H1 (cell line): ENCODE measurements around the gene SLC39A9. TPM values are rescaled to one million over a fixed set of nuclear protein-coding genes. Genes with fewer than 3 reads are reported as not detected.

Experiments used
- CTCF ChIA-PET: fragments of 300-600 bp; sonication (Branson Sonifier 250); formaldehyde crosslinking; loops from one replicate; lab custom pipeline; 2021; ENCODE audit not compliant: partially characterized antibody; lab: Charles Lee
- POLR2A ChIA-PET: fragments of 300-600 bp; sonication (Branson Sonifier 250); formaldehyde crosslinking; loops from one replicate; lab custom pipeline; 2021; ENCODE audit warnings: inconsistent platforms; ENCODE audit not compliant: partially characterized antibody; lab: Charles Lee
- DNase-seq, 2 experiments: peaks; one replicate each; pipeline versions ENCODE4 v3.0.0 to v3.0.0-alpha.2; 2010 to 2022; ENCODE audit warnings: low spot score in 2 of 2, low read depth in 1 of 2, mixed read lengths in 1 of 2
- FAIRE-seq: peaks from 2 replicates; lab custom pipeline; 2011; peaks lifted over from hg19 to GRCh38; lab: Jason Lieb, UNC
- H2AFZ ChIP-seq: 2 replicates; pipeline ENCODE4 v1.8.1; 2012; ENCODE audit warnings: low read length, inconsistent platforms
- H2AK5ac ChIP-seq: 2 replicates; pipeline ENCODE4 v1.6.1; 2013; ENCODE audit warnings: low read depth, low read length
- H2BK120ac ChIP-seq: replicated peaks from 2 replicates; pipeline ENCODE3; 2013; ENCODE audit warnings: low read depth, low read length, inconsistent platforms
- H2BK12ac ChIP-seq: 2 replicates; pipeline ENCODE4 v1.6.1; 2013; ENCODE audit warnings: low read depth, low read length
- H2BK15ac ChIP-seq: 2 replicates; pipeline ENCODE4 v1.6.1; 2013; ENCODE audit warnings: low read length
- H2BK20ac ChIP-seq: 2 replicates; pipeline ENCODE4 v1.6.1; 2013; ENCODE audit warnings: low read length
- H2BK5ac ChIP-seq: 2 replicates; pipeline ENCODE4 v1.6.1; 2013; ENCODE audit warnings: low read depth, low read length
- H3K14ac ChIP-seq: 2 replicates; pipeline ENCODE4 v1.6.1; 2013; ENCODE audit warnings: inconsistent platforms; ENCODE audit not compliant: insufficient read length
- H3K18ac ChIP-seq: 2 replicates; pipeline ENCODE4 v1.6.1; 2013; ENCODE audit warnings: low read length; ENCODE audit errors: extremely low read depth
- H3K23ac ChIP-seq: 2 replicates; pipeline ENCODE4 v1.6.1; 2013; ENCODE audit warnings: inconsistent platforms; ENCODE audit not compliant: insufficient read length
- H3K23me2 ChIP-seq: 2 replicates; pipeline ENCODE4 v1.6.1; 2013; ENCODE audit warnings: low read depth, low read length
- H3K27ac ChIP-seq: 2 replicates; pipeline ENCODE4 v1.6.1; 2011; ENCODE audit warnings: low read depth, low read length, inconsistent platforms
- H3K27me3 ChIP-seq, 4 experiments: replicated peaks in 1 of 4; 1 replicate in 1 of 4; 2 replicates in 3 of 4; pipeline versions ENCODE4 v1.6.1 to v1.8.1; 2011 to 2013; ENCODE audit warnings: low read length in 3 of 4, mild to moderate bottlenecking in 3 of 4, inconsistent platforms in 2 of 4, mixed read lengths in 2 of 4, moderate library complexity in 1 of 4; ENCODE audit not compliant: control insufficient read depth in 3 of 4, insufficient read depth in 3 of 4; ENCODE audit errors: extremely low read depth in 1 of 4
- H3K36me3 ChIP-seq, 4 experiments: 2 replicates each; pipeline versions ENCODE4 v1.6.1 to v1.8.1; 2011 to 2013; ENCODE audit warnings: mild to moderate bottlenecking in 4 of 4, low read length in 3 of 4, moderate library complexity in 2 of 4, control low read depth in 1 of 4, inconsistent platforms in 1 of 4; ENCODE audit not compliant: insufficient read depth in 4 of 4, control insufficient read depth in 2 of 4
- H3K4ac ChIP-seq: replicated peaks from 2 replicates; pipeline ENCODE3; 2013; ENCODE audit warnings: low read length, low read depth, mixed read lengths, inconsistent platforms; ENCODE audit not compliant: insufficient read length
- H3K4me1 ChIP-seq, 4 experiments: replicated peaks in 1 of 4; 1 replicate in 1 of 4; 2 replicates in 3 of 4; pipeline versions ENCODE4 v1.6.1 to v1.8.1; 2011 to 2013; ENCODE audit warnings: low read length in 3 of 4, inconsistent platforms in 2 of 4, mixed read lengths in 1 of 4; ENCODE audit not compliant: insufficient read depth in 4 of 4, control insufficient read depth in 3 of 4
- H3K4me2 ChIP-seq, 2 experiments: 2 replicates each; pipeline versions ENCODE4 v1.6.1 to v1.8.1; 2011 to 2013; ENCODE audit warnings: low read depth in 2 of 2, low read length in 2 of 2, control low read depth in 1 of 2, inconsistent platforms in 1 of 2, mild to moderate bottlenecking in 1 of 2; ENCODE audit not compliant: insufficient read depth in 1 of 2
- H3K4me3 ChIP-seq, 4 experiments: fragments of 200-600, 300-600 bp in 1 of 4; sonication (generic), shearing (Covaris generic), sonication (Bioruptor Twin) in 1 of 4; 2 replicates each; pipeline versions ENCODE4 v1.5.1 to v1.8.1; 2011 to 2016; ENCODE audit warnings: low read length in 4 of 4, low read depth in 3 of 4, control low read depth in 2 of 4, inconsistent platforms in 2 of 4, mild to moderate bottlenecking in 2 of 4, mixed read lengths in 1 of 4, moderate library complexity in 1 of 4; ENCODE audit not compliant: insufficient read depth in 2 of 4; ENCODE audit errors: extremely low read depth in 1 of 4
- H3K56ac ChIP-seq: replicated peaks from 2 replicates; pipeline ENCODE3; 2013; ENCODE audit warnings: low read depth, mild to moderate bottlenecking, mixed read lengths, low read length, inconsistent platforms; ENCODE audit not compliant: insufficient read length
- H3K79me1 ChIP-seq: 2 replicates; pipeline ENCODE4 v1.6.1; 2013; ENCODE audit warnings: low read depth, low read length, control low read depth
- H3K79me2 ChIP-seq, 2 experiments: 2 replicates each; pipeline versions ENCODE4 v1.6.1 to v1.8.1; 2012 to 2013; ENCODE audit warnings: low read length in 2 of 2, mild to moderate bottlenecking in 2 of 2, inconsistent platforms in 1 of 2; ENCODE audit not compliant: insufficient read depth in 2 of 2, control insufficient read depth in 1 of 2
- H3K9ac ChIP-seq, 4 experiments: replicated peaks in 1 of 4; 1 replicate in 1 of 4; 2 replicates in 3 of 4; pipeline versions ENCODE4 v1.6.1 to v1.8.1; 2011 to 2013; ENCODE audit warnings: low read depth in 3 of 4, low read length in 3 of 4, control low read depth in 2 of 4, mild to moderate bottlenecking in 2 of 4, moderate library complexity in 2 of 4, inconsistent platforms in 1 of 4; ENCODE audit errors: extremely low read depth in 1 of 4
- H3K9me3 ChIP-seq, 2 experiments: 2 replicates each; pipeline versions ENCODE4 v1.6.1 to v1.8.1; 2012 to 2013; ENCODE audit warnings: mild to moderate bottlenecking in 2 of 2, moderate library complexity in 2 of 2, control low read depth in 1 of 2, inconsistent platforms in 1 of 2, low read depth in 1 of 2, low read length in 1 of 2, mixed read lengths in 1 of 2; ENCODE audit not compliant: insufficient read depth in 2 of 2
- H4K20me1 ChIP-seq, 2 experiments: replicated peaks in 1 of 2; 2 replicates each; pipeline versions ENCODE3 to v1.8.1; 2011 to 2013; ENCODE audit warnings: inconsistent platforms in 2 of 2, low read length in 2 of 2, mild to moderate bottlenecking in 1 of 2; ENCODE audit not compliant: insufficient read depth in 2 of 2, control insufficient read depth in 1 of 2
- H4K5ac ChIP-seq: 2 replicates; pipeline ENCODE4 v1.6.1; 2013; ENCODE audit warnings: low read length, low read depth, mixed read lengths, inconsistent platforms; ENCODE audit not compliant: insufficient read length
- H4K8ac ChIP-seq: 2 replicates; pipeline ENCODE4 v1.8.0; 2013; ENCODE audit warnings: mild to moderate bottlenecking, moderate library complexity, low read length, inconsistent platforms; ENCODE audit not compliant: insufficient read depth; ENCODE audit errors: extremely low read depth
- H4K91ac ChIP-seq: replicated peaks from 2 replicates; pipeline ENCODE3; 2013; ENCODE audit warnings: low read length, mixed read lengths, inconsistent platforms; ENCODE audit not compliant: insufficient read length
- ATF3 ChIP-seq: IDR thresholded peaks from 2 replicates; pipeline ENCODE4 v1.6.1; 2011; ENCODE audit warnings: low read depth, mild to moderate bottlenecking, low read length; ENCODE audit not compliant: insufficient read depth
- BRCA1 ChIP-seq: IDR thresholded peaks from 2 replicates; pipeline ENCODE4 v1.6.1; 2012; ENCODE audit warnings: low read depth, low read length, improper control_type of control experiment
- CBX5 ChIP-seq: fragments of 300-800, 300-1000 bp; sonication (generic); IDR thresholded peaks from 2 replicates; pipeline ENCODE4 v1.7.1; 2016; ENCODE audit warnings: antibody characterized with exemption, low read length, low read depth
- CEBPB ChIP-seq: IDR thresholded peaks from 2 replicates; pipeline ENCODE4 v1.6.1; 2012; ENCODE audit warnings: low read depth, low read length
- CTBP2 ChIP-seq: IDR thresholded peaks from 2 replicates; pipeline ENCODE4 v1.7.0; 2011; ENCODE audit warnings: borderline replicate concordance, mild to moderate bottlenecking, moderate library complexity, mixed read lengths, low read length; ENCODE audit not compliant: insufficient read depth, insufficient read length
- EP300 ChIP-seq, 2 experiments: IDR thresholded peaks; 1 replicate in 1 of 2; 2 replicates in 1 of 2; pipeline ENCODE4 v1.6.1; 2011 to 2012; ENCODE audit warnings: low read depth in 2 of 2, low read length in 2 of 2, mild to moderate bottlenecking in 2 of 2, borderline replicate concordance in 1 of 2, inconsistent platforms in 1 of 2, moderate library complexity in 1 of 2
- FOSL1 ChIP-seq: IDR thresholded peaks from 2 replicates; pipeline ENCODE4 v1.6.1; 2011; ENCODE audit warnings: mild to moderate bottlenecking, low read depth, low read length, moderate library complexity; ENCODE audit not compliant: insufficient read depth
- KDM4A ChIP-seq: IDR thresholded peaks from one replicate; pipeline ENCODE4 v1.7.1; 2012; ENCODE audit warnings: low read depth, mild to moderate bottlenecking, moderate library complexity, low read length, inconsistent platforms; ENCODE audit not compliant: severe bottlenecking
- POLR2AphosphoS5 ChIP-seq: IDR thresholded peaks from 2 replicates; pipeline ENCODE4 v1.6.1; 2011; ENCODE audit warnings: low read depth, low read length
- RNF2 ChIP-seq: fragments of 200-900, 300-1000 bp; sonication (generic); IDR thresholded peaks from 2 replicates; pipeline ENCODE4 v1.7.1; 2016; ENCODE audit warnings: borderline replicate concordance, low read depth, mild to moderate bottlenecking, antibody characterized with exemption, low read length; ENCODE audit not compliant: poor library complexity, severe bottlenecking; ENCODE audit errors: missing control alignments
- SP4 ChIP-seq: IDR thresholded peaks from 2 replicates; pipeline ENCODE4 v1.6.1; 2012; ENCODE audit warnings: low read length, inconsistent platforms
- YY1 ChIP-seq: IDR thresholded peaks from 2 replicates; pipeline ENCODE4 v1.6.1; 2011; ENCODE audit warnings: low read depth, mild to moderate bottlenecking, low read length
- WGBS, 2 experiments: shearing (Covaris generic) in 1 of 2; methylation state at CpG; one replicate each; pipeline versions ENCODE4 v1.1.6 to v1.1.7; 2013 to 2015; ENCODE audit warnings: low lambda C conversion rate in 2 of 2, mixed read lengths in 2 of 2, inconsistent platforms in 1 of 2, low coverage in 1 of 2, missing lambda C conversion rate in 1 of 2; ENCODE audit not compliant: insufficient replicate concordance in 2 of 2, insufficient coverage in 1 of 2, insufficient read length in 1 of 2; ENCODE audit errors: extremely low coverage in 1 of 2, missing lambda C conversion rate in 1 of 2; 5-methylcytosine and 5-hydroxymethylcytosine counted together
- polyA plus RNA-seq, 7 experiments: library from polyadenylated mRNA; depleted of rRNA in 3 of 7; stranded (reverse) in 5 of 7; unstranded in 2 of 7; fragments of >200 nt in 5 of 7; fragments of 200-250 nt in 2 of 7; gene quantifications; 1 replicate in 5 of 7; 2 replicates in 1 of 7; 4 replicates in 1 of 7; pipeline versions ENCODE4 v1.2.1 to v1.2.3, GENCODE V29; 2011 to 2013; ENCODE audit warnings: missing spikeins in 2 of 7, mixed read lengths in 2 of 7
- total RNA-seq: library from RNA; stranded (reverse); fragmentation: NEBNext Ultra II Directional; extraction: Animal tissue kit (Norgen Biotek cat#: 25700); gene quantifications from 2 replicates; pipeline ENCODE4 v1.2.1, GENCODE V29; 2021

The SLC39A9 gene
- total and polyA plus RNA-seq, 2 of the 8 experiments (the other 6 are each of a cell fraction or from before 2014, with no cell fraction given): 31.0 to 44.2 TPM

DNA sequence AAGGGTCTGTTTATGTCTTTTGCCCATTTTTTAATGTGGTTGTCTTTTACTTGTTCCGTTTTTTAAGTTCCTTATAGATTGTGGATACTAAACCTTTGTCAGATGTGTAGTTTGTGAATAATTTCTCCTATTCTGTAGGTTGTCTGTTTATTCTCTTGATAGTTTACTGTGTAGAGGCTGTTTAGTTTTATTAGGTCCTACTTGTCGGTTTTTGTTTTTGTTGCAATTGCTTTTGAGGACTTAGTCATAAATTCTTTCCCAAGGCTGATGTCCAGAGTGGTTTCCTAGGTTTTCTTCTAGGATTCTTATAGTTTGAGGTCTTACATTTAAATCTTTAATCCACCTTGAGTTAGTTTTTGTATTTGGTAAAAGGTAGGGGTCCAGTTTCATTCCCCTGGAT lies 33.9 kb downstream of the SLC39A9 start:
- Histone ChIP-seq H3K4me3 (no peak overlapping the region), H2BK120ac (no peak overlapping the region), H3K27me3 (no peaks in the 10 kb centered on the region), H2AK5ac (no peak overlapping the region), H3K4me2 (no peak overlapping the region), H3K79me2 (peaks cover 0 to 14% of the 10 kb centered on the region in 2 experiments; a peak in 2 of 4 replicates), H3K18ac (no peak overlapping the region), H4K91ac (no peak overlapping the region), H3K4me1 (no peaks in the 10 kb centered on the region), H3K14ac (no peak overlapping the region), H3K56ac (no peak overlapping the region), H4K5ac (no peak overlapping the region), H3K23me2 (no peaks in the 10 kb centered on the region), H3K23ac (no peak overlapping the region), H2BK15ac (no peak overlapping the region), H2BK5ac (no peak overlapping the region), H3K9me3 (no peaks in the 10 kb centered on the region), H4K20me1 (no peaks in the 10 kb centered on the region), H2AFZ (no peak overlapping the region), H4K8ac (no peak overlapping the region), H3K27ac (no peak overlapping the region), H3K9ac (no peak overlapping the region), H3K79me1 (peaks cover 3% of the 10 kb centered on the region; the same call in 1 of the 2 replicates), H3K4ac (no peak overlapping the region), H2BK12ac (no peak overlapping the region), H2BK20ac (no peak overlapping the region), H3K36me3 (no peaks in the 10 kb centered on the region)
- ChIA-PET POLR2A (no interaction called here), CTCF (no interaction called here)
- WGBS, 2 experiments: 88% methylated on average over 2 of the region's 2 CpGs; no CpG with 5 or more reads in 1 of the 2 experiments
- no peak for FAIRE-seq
- no peak for DNase-seq
- TF ChIP-seq FOSL1: no peak
- TF ChIP-seq CEBPB: no peak
- no peak for TF ChIP-seq CTBP2
- no peak for TF ChIP-seq CBX5
- no peak for TF ChIP-seq EP300 (IDR thresholded peaks at IDR 0.05; ENCODE audit: borderline replicate concordance in 1 of 2, low read depth in 2 of 2, low read length in 2 of 2)
- TF ChIP-seq SP4: no peak
- no peak for TF ChIP-seq BRCA1
- TF ChIP-seq YY1: no peak
- no peak for TF ChIP-seq ATF3
- TF ChIP-seq RNF2: no peak
- no peak for TF ChIP-seq KDM4A
- TF ChIP-seq POLR2AphosphoS5: no peak
